Spleen (tissue), 7 donors: Measurements from ENCODE around the gene SEMA4A.

Experiments used
- POLR2A ChIP-seq, 3 donors: fragments of 450-650 bp; IDR thresholded peaks; one replicate each; pipeline ENCODE4 v1.5.1; 2017; ENCODE audit warnings: antibody characterized with exemption in 3 of 3, mild to moderate bottlenecking in 1 of 3
- POLR2AphosphoS5 ChIP-seq, 3 donors: sonication (generic); formaldehyde crosslinking; IDR thresholded peaks; one replicate each; pipeline ENCODE4 v1.5.1; 2017; ENCODE audit warnings: antibody characterized with exemption in 3 of 3
- TF ChIP-seq, protein P1 (sequence below), 11 experiments: fragments of 200-600 bp in 7 of 11; fragments of 450-650 bp in 4 of 11; sonication (generic) in 4 of 11; IDR thresholded peaks in 8 of 11; conservative IDR thresholded peaks in 3 of 11; 1 replicate in 7 of 11; 2 replicates in 4 of 11; pipeline versions ENCODE4 v1.4.0 to v1.8.0; 2016 to 2021; ENCODE audit warnings: antibody characterized with exemption in 11 of 11, inconsistent platforms in 4 of 11, mild to moderate bottlenecking in 1 of 11
- donor health status: DM: no; HTN: no; CAD: no; lungs with moderate emphysema.
- donor health status: DM: no; HTN: no; CAD: no.
- donor health status: DM: no; HTN: no; CAD: no.

DNA sequence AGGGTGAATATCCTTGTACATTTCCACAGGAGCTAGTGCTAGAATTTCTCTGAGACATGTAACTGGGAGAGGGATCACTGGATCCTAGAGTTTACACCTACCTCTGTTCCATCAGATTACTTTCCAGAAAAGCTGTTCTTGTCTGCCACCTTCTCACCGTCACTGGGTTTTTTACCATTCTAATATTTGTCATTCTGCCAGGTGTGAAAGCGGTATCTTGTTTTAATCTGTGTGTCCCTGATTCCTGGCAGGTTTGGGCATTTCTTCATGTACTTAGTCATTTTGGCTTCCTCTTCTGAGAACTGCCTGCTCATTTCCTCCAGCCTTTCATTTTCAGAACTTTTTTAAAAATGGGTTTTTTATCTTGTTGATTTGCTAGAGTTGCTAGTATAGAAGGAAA is 64.5 kb downstream of the SEMA4A start:
- no peak for TF ChIP-seq POLR2A (IDR thresholded peaks at IDR 0.05)
- TF ChIP-seq, protein P1, sequence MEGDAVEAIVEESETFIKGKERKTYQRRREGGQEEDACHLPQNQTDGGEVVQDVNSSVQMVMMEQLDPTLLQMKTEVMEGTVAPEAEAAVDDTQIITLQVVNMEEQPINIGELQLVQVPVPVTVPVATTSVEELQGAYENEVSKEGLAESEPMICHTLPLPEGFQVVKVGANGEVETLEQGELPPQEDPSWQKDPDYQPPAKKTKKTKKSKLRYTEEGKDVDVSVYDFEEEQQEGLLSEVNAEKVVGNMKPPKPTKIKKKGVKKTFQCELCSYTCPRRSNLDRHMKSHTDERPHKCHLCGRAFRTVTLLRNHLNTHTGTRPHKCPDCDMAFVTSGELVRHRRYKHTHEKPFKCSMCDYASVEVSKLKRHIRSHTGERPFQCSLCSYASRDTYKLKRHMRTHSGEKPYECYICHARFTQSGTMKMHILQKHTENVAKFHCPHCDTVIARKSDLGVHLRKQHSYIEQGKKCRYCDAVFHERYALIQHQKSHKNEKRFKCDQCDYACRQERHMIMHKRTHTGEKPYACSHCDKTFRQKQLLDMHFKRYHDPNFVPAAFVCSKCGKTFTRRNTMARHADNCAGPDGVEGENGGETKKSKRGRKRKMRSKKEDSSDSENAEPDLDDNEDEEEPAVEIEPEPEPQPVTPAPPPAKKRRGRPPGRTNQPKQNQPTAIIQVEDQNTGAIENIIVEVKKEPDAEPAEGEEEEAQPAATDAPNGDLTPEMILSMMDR (IDR thresholded peaks at IDR 0.05 in 8 of 11, conservative IDR thresholded peaks at IDR 0.05 in 3 of 11), result no peak
- peak in 1 of 3 donors; percentile 4 for TF ChIP-seq POLR2AphosphoS5 (IDR thresholded peaks at IDR 0.05)
